AG10803 (cell line): Measurements from ENCODE around the gene MOV10.
A peak's percentile ranks its signal among the peaks of the same experiment; 100 is the strongest.

ENCODE experiments used
- DNase-seq: peaks from one replicate; pipeline ENCODE4 v3.0.0; 2010; ENCODE audit warnings: low read depth
- H3K4me3 ChIP-seq: 2 replicates; pipeline ENCODE4 v1.5.1; 2011; ENCODE audit warnings: mild to moderate bottlenecking, low read length, control low read depth
- TF ChIP-seq, protein P1 (sequence below): conservative IDR thresholded peaks from 2 replicates; pipeline ENCODE4 v1.5.1; 2011; ENCODE audit warnings: mild to moderate bottlenecking, low read length, control low read depth, inconsistent platforms

The MOV10 gene

GRCh38 chr1:112744009-112744578 lies 69.6 kb downstream of the MOV10 start:
- peak; percentile 47 for DNase-seq
- peak overlapping the region; percentile 24 for H3K4me3 ChIP-seq
- TF ChIP-seq, protein P1, sequence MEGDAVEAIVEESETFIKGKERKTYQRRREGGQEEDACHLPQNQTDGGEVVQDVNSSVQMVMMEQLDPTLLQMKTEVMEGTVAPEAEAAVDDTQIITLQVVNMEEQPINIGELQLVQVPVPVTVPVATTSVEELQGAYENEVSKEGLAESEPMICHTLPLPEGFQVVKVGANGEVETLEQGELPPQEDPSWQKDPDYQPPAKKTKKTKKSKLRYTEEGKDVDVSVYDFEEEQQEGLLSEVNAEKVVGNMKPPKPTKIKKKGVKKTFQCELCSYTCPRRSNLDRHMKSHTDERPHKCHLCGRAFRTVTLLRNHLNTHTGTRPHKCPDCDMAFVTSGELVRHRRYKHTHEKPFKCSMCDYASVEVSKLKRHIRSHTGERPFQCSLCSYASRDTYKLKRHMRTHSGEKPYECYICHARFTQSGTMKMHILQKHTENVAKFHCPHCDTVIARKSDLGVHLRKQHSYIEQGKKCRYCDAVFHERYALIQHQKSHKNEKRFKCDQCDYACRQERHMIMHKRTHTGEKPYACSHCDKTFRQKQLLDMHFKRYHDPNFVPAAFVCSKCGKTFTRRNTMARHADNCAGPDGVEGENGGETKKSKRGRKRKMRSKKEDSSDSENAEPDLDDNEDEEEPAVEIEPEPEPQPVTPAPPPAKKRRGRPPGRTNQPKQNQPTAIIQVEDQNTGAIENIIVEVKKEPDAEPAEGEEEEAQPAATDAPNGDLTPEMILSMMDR = peak; percentile 59

GRCh38 chr1:112748396-112748795 lies 73.9 kb downstream of the MOV10 start:
- TF ChIP-seq, protein P1 = no peak
- H3K4me3 ChIP-seq = no peak overlapping the region
- DNase-seq = no peak
